Aorta (tissue), 5 donors: Measurements from ENCODE around the gene KCTD4. TPM values are rescaled to one million over a fixed set of nuclear protein-coding genes. Genes with fewer than 3 reads are reported as not detected.

Experiments used
- ATAC-seq: fragments of 200-7000 bp; cut with Tn5 transposase; one replicate; pipeline ENCODE4 v1.9.1; 2022; ENCODE audit warnings: moderate library complexity; ENCODE audit not compliant: low FRiP score
- DNase-seq, 2 donors: peaks; one replicate each; pipeline ENCODE4 v3.0.0-alpha.2; 2020
- H3K27ac ChIP-seq, 2 donors: one replicate each; pipeline ENCODE4 v1.5.1; 2013; ENCODE audit warnings: low read length in 2 of 2, mild to moderate bottlenecking in 2 of 2, moderate library complexity in 2 of 2, control low read depth in 1 of 2, inconsistent platforms in 1 of 2, low read depth in 1 of 2
- H3K27me3 ChIP-seq, 2 donors: one replicate each; pipeline ENCODE4 v1.6.1; 2013; ENCODE audit warnings: control low read depth in 1 of 2, low read length in 1 of 2, mild to moderate bottlenecking in 1 of 2, moderate library complexity in 1 of 2; ENCODE audit not compliant: insufficient read depth in 2 of 2, control insufficient read depth in 1 of 2
- H3K36me3 ChIP-seq, 2 donors: one replicate each; pipeline ENCODE4 v1.6.1; 2013; ENCODE audit warnings: control low read depth in 1 of 2, low read length in 1 of 2, mild to moderate bottlenecking in 1 of 2; ENCODE audit not compliant: insufficient read depth in 2 of 2, control insufficient read depth in 1 of 2
- H3K4me1 ChIP-seq, 2 donors: one replicate each; pipeline ENCODE4 v1.6.1; 2013; ENCODE audit warnings: low read length in 2 of 2, control low read depth in 1 of 2, mild to moderate bottlenecking in 1 of 2, moderate library complexity in 1 of 2; ENCODE audit not compliant: insufficient read depth in 2 of 2, control insufficient read depth in 1 of 2
- H3K4me3 ChIP-seq, 2 donors: one replicate each; pipeline ENCODE4 v1.5.1; 2013; ENCODE audit warnings: low read length in 2 of 2, control low read depth in 1 of 2, mild to moderate bottlenecking in 1 of 2
- H3K9me3 ChIP-seq: one replicate; pipeline ENCODE4 v1.6.1; 2013; ENCODE audit warnings: mild to moderate bottlenecking, low read length; ENCODE audit not compliant: control insufficient read depth
- WGBS, 2 donors: extraction: QIAGEN DNeasy Blood & Tissue Kit; methylation state at CpG; one replicate each; pipeline ENCODE4 v1.1.7; 2013; 5-methylcytosine and 5-hydroxymethylcytosine counted together
- intact Hi-C, 2 donors: fragments of 100-400 bp; cut with DNase I; formaldehyde crosslinking; loops; one replicate each; pipeline versions ENCODE4 v1.14.2 to v1.15.0; 2022
- polyA plus RNA-seq, 2 donors: library from polyadenylated mRNA; stranded (reverse); fragments of 200-250 nt; gene quantifications; one replicate each; pipeline ENCODE4 v1.2.3, GENCODE V29; 2013
- total RNA-seq, 2 donors: library from RNA; stranded (reverse); fragmentation: NEBNext Ultra II Directional; extraction: Animal tissue kit (Norgen Biotek cat#: 25700); gene quantifications; one replicate each; pipeline ENCODE4 v1.2.1, GENCODE V29; 2021
- donor health status: healthy with polysubstance abuse.
- donor health status: Bipolar disorder and iron deficiency.
- donor health status: DM: no; HTN: no; CAD: no.
- donor health status: DM: no; HTN: no; CAD: no.
- donor health status: DM: yes; HTN: yes; CAD: no.

KCTD4 gene
- total and polyA plus RNA-seq, 4 donors, result 0.25 to 0.60 (median 0.26) TPM; not detected in 1

DNA sequence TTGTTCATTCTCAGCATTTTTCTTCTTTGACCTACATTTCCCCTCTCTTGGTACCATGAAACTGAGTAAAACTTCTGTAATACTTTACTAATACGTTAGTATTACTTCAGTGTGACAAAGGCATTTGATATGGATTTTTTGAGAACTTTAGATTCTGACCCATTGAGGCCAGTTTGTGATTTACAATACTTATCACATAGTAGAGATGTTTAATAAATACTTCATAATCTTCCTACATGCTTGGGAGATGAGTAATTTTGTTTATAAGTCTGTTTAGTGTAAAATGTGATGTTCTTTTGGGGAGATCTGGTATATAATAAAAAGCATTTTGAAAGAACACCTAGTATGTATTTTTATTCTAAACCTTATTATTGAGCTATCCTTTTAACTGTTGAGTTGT lies 50.9 kb downstream of the KCTD4 start:
- no peak for ATAC-seq
- no peaks in the 10 kb centered on the region for H3K9me3 ChIP-seq
- intact Hi-C loops, result no loop called here
- no peak overlapping the region for H3K27ac ChIP-seq
- H3K27me3 ChIP-seq, result no peaks in the 10 kb centered on the region
- H3K4me3 ChIP-seq, result no peak overlapping the region
- DNase-seq, result no peak
- WGBS, 2 donors, result 59 to 68% methylated on average over 1 of the region's 1 CpG
- no peaks in the 10 kb centered on the region for H3K4me1 ChIP-seq
- no peaks in the 10 kb centered on the region for H3K36me3 ChIP-seq

DNA sequence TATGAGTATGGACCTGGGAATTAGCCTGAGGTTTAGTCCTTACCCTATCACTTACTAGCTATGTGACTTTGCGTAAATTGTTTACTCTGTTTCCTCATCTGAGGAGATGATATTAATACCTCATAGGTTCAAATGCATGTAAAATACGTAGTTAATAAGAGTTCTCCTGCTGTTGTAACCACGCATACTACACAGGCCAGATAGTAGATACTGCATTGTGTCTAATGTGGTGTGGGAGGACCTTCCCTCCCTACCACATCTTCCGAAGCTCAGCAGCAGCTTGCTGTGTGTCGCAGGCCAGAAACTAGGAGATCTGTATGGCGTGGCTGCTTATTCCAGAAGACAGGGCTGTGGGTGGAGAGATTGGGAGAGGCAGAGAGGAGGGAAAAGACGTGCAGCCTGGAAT lies 57.5 kb downstream of the KCTD4 start:
- DNase-seq (no peak), ATAC-seq (no peak)
- Histone ChIP-seq H3K27ac (no peak overlapping the region), H3K27me3 (no peaks in the 10 kb centered on the region), H3K4me3 (no peak overlapping the region), H3K4me1 (no peaks in the 10 kb centered on the region), H3K9me3 (no peaks in the 10 kb centered on the region), H3K36me3 (peaks cover 0 to 2% of the 10 kb centered on the region in 2 donors)
- intact Hi-C loops, result no loop called here
- 87 to 89% methylated on average over 7 of the region's 7 CpGs for WGBS, 2 donors

Other genes starting within 250 kb of the KCTD4 start
- 1 to 10 TPM; 4.4 to 4.6 TPM for gene NUFIP1, start 211.6 kb downstream of the KCTD4 start, total RNA-seq
- 1 to 10 TPM; 1.9 to 2.6 TPM for gene NUFIP1, start 211.6 kb downstream of the KCTD4 start, polyA plus RNA-seq
- gene GPALPP1, start 211.5 kb downstream of the KCTD4 start, total RNA-seq, result 10 to 100 TPM; 23.8 to 28.5 TPM
- 10 to 100 TPM in 1 of 2 donors, 1 to 10 TPM in 1; 4.8 to 12.6 TPM for gene GPALPP1, start 211.5 kb downstream of the KCTD4 start, polyA plus RNA-seq
- 10 to 100 TPM; 11.5 to 13.3 TPM for gene GTF2F2, start 80.5 kb downstream of the KCTD4 start, total RNA-seq
- gene GTF2F2, start 80.5 kb downstream of the KCTD4 start, polyA plus RNA-seq, result 10 to 100 TPM; 10.5 to 16.5 TPM
- gene TPT1, start 140.1 kb upstream of the KCTD4 start, total RNA-seq, result 1,000 to 10,000 TPM; 3,196 to 4,441 TPM
- gene TPT1, start 140.1 kb upstream of the KCTD4 start, polyA plus RNA-seq, result over 10,000 TPM in 1 of 2 donors, 1,000 to 10,000 TPM in 1; 5,995 to 18,191 TPM
- gene SLC25A30, start 217.3 kb upstream of the KCTD4 start, total RNA-seq, result 10 to 100 TPM; 22.2 to 31.9 TPM
- 10 to 100 TPM; 12.3 to 21.4 TPM for gene SLC25A30, start 217.3 kb upstream of the KCTD4 start, polyA plus RNA-seq